Fibroblast of lung (primary cell): ENCODE data around the gene SBK3. TPM values are rescaled to one million over a fixed set of nuclear protein-coding genes. Genes with fewer than 3 reads are reported as not detected.

Experiments
- DNase-seq, 2 donors: peaks; one replicate each; pipeline versions ENCODE4 v3.0.0 to v3.0.0-alpha.2; 2010; ENCODE audit warnings: low read depth in 2 of 2
- H2AFZ ChIP-seq: 2 replicates; pipeline ENCODE4 v1.5.1; 2012; ENCODE audit warnings: low read length, control low read depth, inconsistent platforms
- H3K27ac ChIP-seq: 2 replicates; pipeline ENCODE4 v1.5.1; 2011; ENCODE audit warnings: low read length, control low read depth; ENCODE audit not compliant: insufficient read depth
- H3K27me3 ChIP-seq: 2 replicates; pipeline ENCODE4 v1.5.1; 2011; ENCODE audit warnings: mild to moderate bottlenecking, low read length; ENCODE audit not compliant: control insufficient read depth, insufficient read depth
- H3K36me3 ChIP-seq: 2 replicates; pipeline ENCODE4 v1.5.1; 2011; ENCODE audit warnings: low read length; ENCODE audit not compliant: control insufficient read depth, insufficient read depth
- H3K4me1 ChIP-seq: 2 replicates; pipeline ENCODE4 v1.5.1; 2011; ENCODE audit warnings: low read length; ENCODE audit not compliant: control insufficient read depth, insufficient read depth; ENCODE audit errors: extremely low read depth
- H3K4me2 ChIP-seq: 2 replicates; pipeline ENCODE4 v1.5.1; 2011; ENCODE audit warnings: low read length, control low read depth; ENCODE audit not compliant: insufficient read depth; ENCODE audit errors: extremely low read depth
- H3K4me3 ChIP-seq, 4 experiments: fragments of 200-600 bp in 1 of 4; sonication (generic) in 1 of 4; replicated peaks in 1 of 4; 2 replicates each; pipeline ENCODE4 v1.5.1; 2011 to 2016; ENCODE audit warnings: low read length in 4 of 4, low read depth in 3 of 4, mild to moderate bottlenecking in 3 of 4, control low read depth in 2 of 4, inconsistent platforms in 1 of 4, mixed read lengths in 1 of 4; ENCODE audit not compliant: insufficient read depth in 1 of 4; ENCODE audit errors: control extremely low read depth in 1 of 4
- H3K79me2 ChIP-seq: 2 replicates; pipeline ENCODE4 v1.5.1; 2012; ENCODE audit warnings: mild to moderate bottlenecking, low read length, inconsistent platforms; ENCODE audit not compliant: control insufficient read depth, insufficient read depth
- H3K9ac ChIP-seq: 2 replicates; pipeline ENCODE4 v1.5.1; 2011; ENCODE audit warnings: mild to moderate bottlenecking, low read length, control low read depth; ENCODE audit not compliant: insufficient read depth
- H3K9me3 ChIP-seq: 2 replicates; pipeline ENCODE4 v1.5.1; 2012; ENCODE audit warnings: low read depth, low read length; ENCODE audit not compliant: control insufficient read depth, insufficient read depth
- H4K20me1 ChIP-seq: 2 replicates; pipeline ENCODE4 v1.5.1; 2011; ENCODE audit warnings: low read length; ENCODE audit not compliant: control insufficient read depth, insufficient read depth; ENCODE audit errors: extremely low read depth
- CTCF ChIP-seq, 2 donors: IDR thresholded peaks in 1 of 2; conservative IDR thresholded peaks in 1 of 2; 1 replicate in 1 of 2; 2 replicates in 1 of 2; pipeline ENCODE4 v1.5.1; 2011 to 2012; ENCODE audit warnings: low read length in 2 of 2, control low read depth in 1 of 2, inconsistent platforms in 1 of 2, low read depth in 1 of 2, mild to moderate bottlenecking in 1 of 2
- EZH2 ChIP-seq: IDR thresholded peaks from 2 replicates; pipeline ENCODE4 v1.5.1; 2012; ENCODE audit warnings: low read length, control low read depth, mild to moderate bottlenecking; ENCODE audit errors: missing control alignments
- polyA plus RNA-seq, 2 donors: library from polyadenylated mRNA; depleted of rRNA in 1 of 2; stranded (reverse) in 1 of 2; unstranded in 1 of 2; fragments of >200 nt; gene quantifications; 2 replicates each; pipeline ENCODE4 v1.2.1, GENCODE V29; 2011 to 2012; ENCODE audit warnings: missing spikeins in 1 of 2
- total RNA-seq: library from RNA; depleted of rRNA; stranded (reverse); fragments of >200 nt; gene quantifications from 2 replicates; pipeline ENCODE4 v1.2.1, GENCODE V29; 2014

Gene SBK3
- total and polyA plus RNA-seq, 2 donors (not counting 1 experiment from before 2014, with no cell fraction given) = 0.66 TPM; not detected in 1

GRCh38 chr19:55563261-55563690 lies 17.9 kb upstream of the SBK3 start:
- Histone ChIP-seq H3K36me3 (no peaks in the 10 kb centered on the region), H3K27me3 (no peaks in the 10 kb centered on the region), H3K9ac (no peak overlapping the region), H4K20me1 (no peaks in the 10 kb centered on the region), H3K9me3 (no peaks in the 10 kb centered on the region), H3K4me2 (no peak overlapping the region), H3K79me2 (no peaks in the 10 kb centered on the region), H3K4me1 (no peaks in the 10 kb centered on the region), H3K4me3 (no peak overlapping the region), H3K27ac (no peak overlapping the region), H2AFZ (no peak overlapping the region)
- peak in 1 of 2 donors; percentile 24 for DNase-seq
- TF ChIP-seq CTCF (conservative IDR thresholded peaks at IDR 0.05 in 1 of 2, IDR thresholded peaks at IDR 0.05 in 1 of 2; ENCODE audit: low read depth in 1 of 2, low read length in 2 of 2) = no peak
- TF ChIP-seq EZH2 = no peak

GRCh38 chr19:55559684-55560083 lies 14.3 kb upstream of the SBK3 start:
- Histone ChIP-seq H3K9ac (no peak overlapping the region), H3K27ac (no peak overlapping the region), H3K4me2 (no peak overlapping the region), H3K4me1 (no peaks in the 10 kb centered on the region), H3K27me3 (no peaks in the 10 kb centered on the region), H3K79me2 (no peaks in the 10 kb centered on the region), H3K9me3 (no peaks in the 10 kb centered on the region), H3K4me3 (no peak overlapping the region), H4K20me1 (no peaks in the 10 kb centered on the region), H3K36me3 (no peaks in the 10 kb centered on the region), H2AFZ (no peak overlapping the region)
- TF ChIP-seq EZH2 (no peak), CTCF (conservative IDR thresholded peaks at IDR 0.05 in 1 of 2, IDR thresholded peaks at IDR 0.05 in 1 of 2; ENCODE audit: low read depth in 1 of 2, low read length in 2 of 2) (no peak)
- no peak for DNase-seq

DNA sequence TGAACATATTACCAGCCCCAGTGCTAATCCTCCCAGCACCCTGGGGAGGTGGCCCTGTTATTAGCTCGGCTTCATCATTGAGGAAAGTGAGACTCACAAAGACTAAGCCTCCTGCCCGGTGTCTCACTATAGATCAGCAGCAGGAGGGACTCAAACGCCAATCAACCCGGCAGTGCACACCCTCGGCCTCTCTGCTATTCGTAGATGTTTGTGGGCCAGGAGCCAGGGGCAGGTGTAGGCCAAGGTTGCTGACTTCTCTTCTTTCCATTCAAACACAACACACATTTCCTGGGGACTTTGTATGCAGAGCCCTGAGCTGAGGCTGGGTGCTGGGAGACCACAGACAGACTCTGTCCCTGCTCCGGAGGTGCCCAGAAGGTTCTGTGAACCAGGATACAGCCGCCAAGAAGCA lies 9.4 kb upstream of the SBK3 start:
- Histone ChIP-seq H3K4me3 (no peak overlapping the region), H3K4me1 (peaks cover 12% of the 10 kb centered on the region), H4K20me1 (no peaks in the 10 kb centered on the region), H3K79me2 (no peaks in the 10 kb centered on the region), H3K9ac (no peak overlapping the region), H3K9me3 (no peaks in the 10 kb centered on the region), H2AFZ (no peak overlapping the region), H3K27me3 (no peaks in the 10 kb centered on the region), H3K4me2 (no peak overlapping the region), H3K36me3 (no peaks in the 10 kb centered on the region), H3K27ac (no peak overlapping the region)
- DNase-seq = no peak
- TF ChIP-seq CTCF (conservative IDR thresholded peaks at IDR 0.05 in 1 of 2, IDR thresholded peaks at IDR 0.05 in 1 of 2; ENCODE audit: low read depth in 1 of 2, low read length in 2 of 2) (no peak), EZH2 (no peak)
